GM11168 (cell line): ENCODE results near the gene VRK1.

Experiments used
- in situ Hi-C: fragments of 300-500 bp; cut with MboI; formaldehyde crosslinking; loops from one replicate; pipeline ENCODE4 v1.12.0; 2022; ENCODE audit warnings: low sequenced_read_pairs; ENCODE audit not compliant: unreplicated experiment

VRK1 gene

GRCh38 chr14:96817750-96818666, 20.8 kb downstream of the VRK1 start:
- in situ Hi-C loops: no loop called here

- in situ Hi-C loops: no loop called here
Measured at GRCh38 chr14:96821501-96821900, 24.3 kb downstream of the VRK1 start.

GRCh38 chr14:96823652-96824051, 26.5 kb downstream of the VRK1 start:
- in situ Hi-C loops: no loop called here

- in situ Hi-C loops: no loop called here
Measured at GRCh38 chr14:96824283-96824682, 27.1 kb downstream of the VRK1 start.

- in situ Hi-C loops: no loop called here
Measured at GRCh38 chr14:96826818-96827217, 29.6 kb downstream of the VRK1 start.

GRCh38 chr14:96827290-96827689, 30.1 kb downstream of the VRK1 start:
- in situ Hi-C loops: no loop called here

GRCh38 chr14:96829791-96830190, 32.6 kb downstream of the VRK1 start:
- in situ Hi-C loops: no loop called here

- in situ Hi-C loops: no loop called here
Measured at GRCh38 chr14:96830946-96831345, 33.8 kb downstream of the VRK1 start.

- in situ Hi-C loops: no loop called here
Measured at GRCh38 chr14:96832351-96832750, 35.2 kb downstream of the VRK1 start.

- in situ Hi-C loops: no loop called here
Measured at GRCh38 chr14:96838449-96838848, 41.3 kb downstream of the VRK1 start.

GRCh38 chr14:96839251-96839650, 42.1 kb downstream of the VRK1 start:
- in situ Hi-C loops: no loop called here

GRCh38 chr14:96843137-96843536, 46.0 kb downstream of the VRK1 start:
- in situ Hi-C loops: no loop called here

- in situ Hi-C loops: no loop called here
Measured at GRCh38 chr14:96844857-96845570, 47.8 kb downstream of the VRK1 start.

GRCh38 chr14:96847451-96847850, 50.3 kb downstream of the VRK1 start:
- in situ Hi-C loops: no loop called here

GRCh38 chr14:96848011-96848410, 50.8 kb downstream of the VRK1 start:
- in situ Hi-C loops: no loop called here

GRCh38 chr14:96849733-96850132, 52.6 kb downstream of the VRK1 start:
- in situ Hi-C loops: no loop called here

- in situ Hi-C loops: no loop called here
Measured at GRCh38 chr14:96851694-96852381, 54.7 kb downstream of the VRK1 start.

GRCh38 chr14:96852823-96853422, 55.7 kb downstream of the VRK1 start:
- in situ Hi-C loops: no loop called here

- in situ Hi-C loops: no loop called here
Measured at GRCh38 chr14:96858643-96859042, 61.5 kb downstream of the VRK1 start.

- in situ Hi-C loops: no loop called here
Measured at GRCh38 chr14:96861568-96862310, 64.6 kb downstream of the VRK1 start.
